NCI-H187 (cell line): ENCODE measurements around the gene TSEN34.
"Not testable (repeated sequence)": the region's sequence is repeated elsewhere in the genome, so short reads cannot be mapped to it uniquely, and the experiment has no call there.

Source experiments
- DNase-seq, 2 experiments: peaks; one replicate each; lab custom pipeline; 2025; lab: John Stamatoyannopoulos, UW

The TSEN34 gene

DNA sequence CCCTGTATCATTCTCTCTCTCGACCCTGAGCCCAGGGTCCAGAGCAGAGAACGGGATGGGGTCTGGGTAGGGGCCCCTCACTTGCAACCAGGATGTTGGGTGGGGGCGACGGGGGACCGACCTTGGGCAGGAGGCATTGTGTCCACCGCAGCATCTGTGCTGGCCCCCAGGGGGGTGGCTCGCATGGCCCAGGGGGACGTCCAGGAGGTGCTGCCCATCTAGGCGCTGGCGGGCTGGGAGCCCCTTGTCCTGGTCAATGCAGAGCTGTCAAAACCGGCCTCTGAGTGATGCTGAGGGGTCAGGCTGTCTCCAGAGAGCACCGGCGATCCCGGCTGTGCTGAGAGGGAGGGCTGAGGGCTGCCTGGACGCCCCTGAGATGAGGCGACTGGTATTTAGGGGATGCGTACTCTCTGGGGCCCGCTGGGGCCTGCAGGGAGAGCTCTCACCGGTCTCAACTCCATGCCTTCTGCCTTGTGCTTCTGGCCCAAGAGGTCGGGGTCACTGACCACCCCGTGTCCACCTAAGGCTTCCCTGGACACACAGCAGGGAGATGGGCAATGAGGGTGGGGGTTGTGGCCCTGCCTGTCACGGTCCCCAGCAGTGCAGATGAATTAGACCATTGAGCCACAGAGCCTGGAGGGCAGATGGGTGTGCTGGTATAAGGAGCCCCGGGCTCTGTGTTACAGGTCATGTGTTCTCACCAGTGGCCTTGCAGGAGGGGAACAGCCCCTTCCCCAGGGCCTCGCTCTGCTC lies 18.1 kb downstream of the TSEN34 start:
- DNase-seq: no peak

DNA sequence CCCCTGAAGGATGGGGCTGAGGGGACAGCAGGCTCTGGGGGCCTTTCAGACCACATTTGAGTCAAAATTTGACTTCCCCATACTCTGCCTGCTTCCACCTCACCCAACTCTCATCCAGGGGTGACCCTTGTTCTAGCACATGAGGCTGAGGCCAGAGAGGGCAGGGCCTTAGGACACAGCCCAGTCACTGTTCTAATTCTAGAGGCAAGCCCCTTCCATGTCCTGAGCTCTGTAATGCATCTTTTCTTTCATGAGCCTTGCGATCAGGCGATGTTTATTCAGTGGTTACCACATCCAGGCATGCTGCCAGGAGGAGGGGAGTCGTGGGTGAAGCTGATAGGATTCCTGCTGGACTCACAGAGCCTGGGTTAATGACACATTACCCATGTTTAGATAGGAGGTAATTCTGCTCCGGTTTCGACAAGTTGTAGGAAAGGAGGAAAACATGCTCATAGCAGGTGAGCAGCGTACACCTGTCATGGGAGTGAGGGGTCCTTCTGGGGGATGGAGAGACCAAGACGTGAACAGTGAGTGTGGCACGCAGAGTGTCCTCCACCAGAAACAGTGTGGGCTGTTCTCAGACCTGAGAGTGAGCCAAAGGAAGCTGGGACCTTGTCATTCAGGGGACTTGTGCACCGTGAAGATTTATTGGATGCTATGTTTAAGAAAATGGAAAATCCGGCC lies 18.8 kb downstream of the TSEN34 start:
- DNase-seq: peak; percentile 68 to 85

DNA sequence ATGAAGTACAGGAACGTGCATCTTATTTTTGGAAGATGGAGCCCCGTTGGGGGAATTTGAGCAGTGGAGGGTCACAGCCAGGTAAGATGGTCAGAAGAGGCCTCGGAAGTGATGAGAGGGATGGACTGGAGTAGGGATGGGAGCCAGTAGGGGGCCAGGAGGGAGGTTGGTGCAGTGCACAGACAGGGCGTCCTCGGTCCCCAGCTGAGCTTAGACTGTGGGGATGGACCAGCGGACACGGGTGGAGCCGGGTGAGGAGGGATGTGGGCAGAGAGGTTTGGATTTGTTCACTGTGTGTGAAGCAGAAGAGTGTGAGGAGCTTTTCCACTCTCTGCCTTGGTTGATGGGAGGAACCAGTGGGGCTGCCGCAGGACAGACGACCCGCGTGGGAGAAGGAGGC lies 20.1 kb downstream of the TSEN34 start:
- DNase-seq: no peak

DNA sequence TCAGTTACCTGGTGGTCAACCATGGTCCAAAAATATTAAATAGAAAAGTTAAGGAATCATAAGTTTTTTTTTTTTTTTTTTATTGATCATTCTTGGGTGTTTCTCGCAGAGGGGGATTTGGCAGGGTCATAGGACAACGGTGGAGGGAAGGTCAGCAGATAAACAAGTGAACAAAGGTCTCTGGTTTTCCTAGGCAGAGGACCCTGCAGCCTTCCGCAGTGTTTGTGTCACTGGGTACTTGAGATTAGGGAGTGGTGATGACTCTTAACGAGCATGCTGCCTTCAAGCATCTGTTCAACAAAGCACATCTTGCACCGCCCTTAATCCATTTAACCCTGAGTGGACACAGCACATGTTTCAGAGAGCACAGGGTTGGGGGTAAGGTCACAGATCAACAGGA lies 23.1 kb downstream of the TSEN34 start:
- not testable (repeated sequence) for DNase-seq

DNA sequence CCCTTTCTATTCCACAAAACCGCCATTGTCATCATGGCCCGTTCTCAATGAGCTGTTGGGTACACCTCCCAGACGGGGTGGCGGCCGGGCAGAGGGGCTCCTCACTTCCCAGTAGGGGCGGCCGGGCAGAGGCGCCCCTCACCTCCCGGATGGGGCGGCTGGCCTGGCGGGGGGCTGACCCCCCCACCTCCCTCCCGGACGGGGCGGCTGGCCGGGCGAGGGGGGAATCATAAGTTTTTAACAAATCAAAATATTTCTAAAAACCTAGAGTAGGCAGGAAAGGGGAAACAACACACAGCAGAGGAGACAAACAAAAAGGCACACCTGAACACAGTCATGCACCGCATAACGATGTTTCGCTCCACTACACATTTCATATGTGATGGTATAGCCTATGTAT lies 23.6 kb downstream of the TSEN34 start:
- DNase-seq: not testable (repeated sequence)

DNA sequence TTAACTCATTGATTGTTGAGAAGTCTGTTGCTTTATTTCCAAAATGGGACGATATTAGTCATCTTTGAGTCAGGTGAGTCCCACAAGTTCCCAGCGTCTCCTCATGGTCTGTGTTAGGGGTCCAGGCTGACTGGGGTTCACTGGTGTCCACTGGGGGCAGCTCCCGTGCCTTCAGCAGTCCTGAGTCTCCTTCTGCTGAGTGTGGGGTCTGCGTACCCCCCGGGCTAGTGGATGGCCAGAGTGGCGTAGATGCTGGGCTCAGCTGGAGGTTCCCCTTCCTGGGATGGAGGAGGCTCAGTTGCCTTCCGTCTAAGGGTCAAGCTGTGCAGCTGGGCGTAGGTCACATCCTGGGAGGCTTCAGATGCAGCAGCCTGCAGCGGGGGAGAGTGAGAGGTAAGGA lies 25.8 kb downstream of the TSEN34 start:
- no peak for DNase-seq

DNA sequence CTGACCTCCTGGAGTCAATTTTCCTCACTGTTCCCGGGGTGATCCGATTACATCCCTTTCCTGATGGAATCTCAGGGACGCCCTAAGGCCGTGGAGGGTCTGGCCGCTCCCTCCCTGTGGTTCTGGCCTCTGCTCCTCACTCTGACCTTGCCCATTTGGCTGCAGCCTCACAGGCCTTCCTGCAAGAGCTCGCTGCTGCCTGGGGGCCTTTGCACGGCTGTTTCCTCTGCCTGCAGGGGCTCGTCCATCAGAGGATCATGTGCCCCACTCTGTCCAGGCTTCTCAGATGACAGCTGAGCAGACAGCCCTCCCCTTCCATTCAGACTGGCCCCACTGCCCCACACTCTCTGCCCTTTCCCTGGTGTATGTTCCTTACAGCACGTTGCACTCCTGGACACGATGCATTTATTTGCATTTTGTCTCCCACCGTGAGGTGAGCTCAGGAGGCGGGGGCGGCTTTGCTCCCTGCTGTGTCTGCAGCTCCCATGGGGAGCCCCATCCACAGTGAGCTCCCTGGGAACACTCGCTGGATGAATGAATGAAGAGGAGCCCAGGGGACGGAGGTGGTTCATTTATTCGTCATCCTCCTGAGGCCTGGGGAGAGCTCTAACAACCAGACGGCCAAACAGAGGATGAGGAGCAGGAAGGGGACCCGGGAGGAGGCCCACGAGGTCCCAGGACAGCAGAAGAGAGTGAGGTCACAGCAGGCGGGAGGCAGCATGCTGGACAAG lies 26.6 kb downstream of the TSEN34 start:
- not testable (repeated sequence) for DNase-seq

DNA sequence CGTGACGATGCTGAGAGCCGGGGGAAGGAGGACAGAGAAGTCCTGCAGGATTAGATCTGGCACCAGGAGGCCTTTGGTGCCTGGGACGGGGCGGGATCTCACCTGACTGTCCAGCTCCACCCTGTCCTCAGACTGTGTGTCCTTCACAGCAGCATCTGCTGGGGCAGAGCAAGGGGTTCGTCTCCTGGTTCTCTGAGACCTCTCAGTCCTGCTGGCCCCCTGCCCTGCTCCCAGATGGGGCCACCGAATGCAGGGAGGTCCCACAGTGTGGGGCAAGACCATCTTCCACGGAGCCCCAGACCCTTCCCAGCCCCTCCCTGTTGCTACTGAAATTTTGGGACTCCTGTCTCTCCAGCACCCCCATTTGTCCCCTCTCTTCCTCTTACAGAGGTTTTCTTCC lies 27.2 kb downstream of the TSEN34 start:
- no peak for DNase-seq

DNA sequence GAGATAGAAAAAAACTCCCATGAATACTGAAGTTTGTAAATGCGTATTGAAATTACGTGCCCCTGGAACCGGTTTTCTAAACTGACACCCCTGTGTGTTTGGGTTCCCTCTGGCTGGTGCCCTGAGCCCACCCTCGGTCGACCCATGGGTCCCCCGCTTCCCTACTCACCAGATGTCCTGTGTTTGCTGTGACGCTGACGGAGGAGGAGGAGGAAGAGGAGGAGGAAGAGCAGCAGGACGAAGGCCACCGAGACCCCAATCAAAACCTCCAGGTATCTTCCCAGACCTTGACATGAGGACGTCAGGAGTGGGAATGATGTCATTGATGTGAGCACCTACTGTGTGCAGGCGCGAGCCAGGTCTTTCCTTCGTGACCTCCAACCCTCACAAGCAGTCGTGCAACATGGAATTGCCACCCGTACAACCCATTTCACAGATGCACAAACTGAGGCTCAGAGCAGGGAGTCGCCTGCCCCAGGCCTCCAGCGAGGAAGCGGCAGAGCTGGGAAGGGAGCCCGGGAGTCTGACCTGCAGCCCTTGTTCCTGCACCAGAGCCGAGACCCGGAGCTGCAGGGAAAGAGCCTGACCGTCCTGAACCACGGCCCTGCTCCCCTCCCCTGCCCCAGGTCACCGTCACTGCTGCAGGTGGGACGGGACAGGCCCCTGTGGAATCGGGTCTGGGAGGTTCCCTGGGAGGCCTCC lies 28.0 kb downstream of the TSEN34 start:
- DNase-seq: no peak

DNA sequence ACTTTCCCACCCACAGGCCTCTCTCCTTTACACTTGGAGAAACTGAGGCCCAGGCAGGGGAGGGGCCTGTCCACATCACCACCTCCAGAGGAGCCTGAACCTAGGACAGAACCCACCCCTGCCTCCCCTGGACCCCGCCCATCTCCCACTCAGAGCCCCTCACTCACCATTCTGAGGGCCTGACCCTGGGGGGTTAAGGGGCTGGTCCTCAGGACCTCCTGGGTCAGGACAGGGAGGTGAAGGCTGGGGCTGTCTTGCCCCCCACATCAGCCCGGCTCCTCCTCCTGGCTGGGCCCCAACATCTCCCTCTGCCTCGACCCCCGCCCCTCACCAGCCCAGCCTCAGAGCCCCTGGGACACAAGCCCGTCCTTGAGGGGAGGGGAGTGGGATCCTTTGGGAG lies 28.6 kb downstream of the TSEN34 start:
- DNase-seq: not testable (repeated sequence)

DNA sequence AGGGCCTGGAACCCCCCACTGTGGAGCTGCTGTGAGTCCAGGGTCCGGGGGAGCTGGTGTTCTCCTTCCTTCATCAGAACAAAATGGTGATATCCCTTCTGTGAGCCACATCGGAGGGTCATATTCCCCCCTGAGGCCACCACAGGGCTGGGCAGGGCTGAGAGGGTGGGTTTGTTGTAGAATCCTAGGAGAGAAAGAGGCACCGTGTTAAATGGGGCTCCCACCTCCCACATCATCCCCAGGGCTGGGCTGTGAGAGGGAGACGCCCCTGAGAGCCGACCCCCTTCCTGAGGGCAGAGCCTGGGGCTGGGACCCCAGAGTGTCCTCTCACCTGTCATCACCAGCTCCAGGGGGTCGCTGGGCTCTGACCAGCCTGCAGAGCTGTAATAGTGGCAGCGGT lies 30.8 kb downstream of the TSEN34 start:
- not testable (repeated sequence) for DNase-seq

DNA sequence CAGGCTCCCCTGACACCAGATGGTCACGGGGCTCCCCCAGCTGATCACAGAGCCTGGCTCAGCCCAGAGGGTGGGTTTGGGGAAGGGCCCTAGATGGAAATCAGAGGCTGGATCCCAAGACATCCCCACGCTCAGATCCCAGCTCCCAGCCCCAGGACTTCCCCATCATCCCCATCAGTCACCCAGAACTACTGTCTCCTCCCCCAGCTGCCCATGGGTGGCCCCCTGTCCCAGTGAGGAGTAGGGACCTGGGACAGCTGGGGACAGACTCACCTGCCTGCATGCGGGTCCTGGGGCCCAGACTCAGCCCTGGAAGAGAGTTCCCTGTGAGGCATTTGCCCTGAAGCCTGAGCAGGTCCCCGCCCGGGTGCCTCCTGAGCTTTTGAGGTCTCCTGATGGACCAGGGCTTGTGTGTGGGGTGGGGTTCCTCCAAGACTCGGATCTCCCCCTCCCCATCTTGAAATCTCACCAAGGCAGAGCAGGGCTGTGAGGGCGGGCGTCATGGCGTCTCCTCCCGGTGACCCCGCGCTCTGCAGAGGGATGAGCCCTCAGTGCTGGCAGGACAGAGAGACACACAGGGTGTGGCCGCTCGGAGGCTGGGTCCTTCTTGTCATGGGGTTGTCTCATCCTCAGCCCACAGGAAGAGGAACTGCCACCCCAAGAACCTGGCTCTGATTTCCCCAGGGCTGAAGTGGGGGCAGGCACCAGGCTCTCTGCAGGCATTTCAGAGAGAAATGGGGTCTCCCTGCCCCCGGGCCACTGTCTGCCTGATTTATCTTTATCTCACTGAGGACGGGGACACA lies 31.6 kb downstream of the TSEN34 start, which contains the start of gene LILRB3:
LILRB3 (minus strand) TSS at position 534 of the 803 bp plus-strand sequence; CDS start at position 503, 31 bp downstream.
- DNase-seq: not testable (repeated sequence)

DNA sequence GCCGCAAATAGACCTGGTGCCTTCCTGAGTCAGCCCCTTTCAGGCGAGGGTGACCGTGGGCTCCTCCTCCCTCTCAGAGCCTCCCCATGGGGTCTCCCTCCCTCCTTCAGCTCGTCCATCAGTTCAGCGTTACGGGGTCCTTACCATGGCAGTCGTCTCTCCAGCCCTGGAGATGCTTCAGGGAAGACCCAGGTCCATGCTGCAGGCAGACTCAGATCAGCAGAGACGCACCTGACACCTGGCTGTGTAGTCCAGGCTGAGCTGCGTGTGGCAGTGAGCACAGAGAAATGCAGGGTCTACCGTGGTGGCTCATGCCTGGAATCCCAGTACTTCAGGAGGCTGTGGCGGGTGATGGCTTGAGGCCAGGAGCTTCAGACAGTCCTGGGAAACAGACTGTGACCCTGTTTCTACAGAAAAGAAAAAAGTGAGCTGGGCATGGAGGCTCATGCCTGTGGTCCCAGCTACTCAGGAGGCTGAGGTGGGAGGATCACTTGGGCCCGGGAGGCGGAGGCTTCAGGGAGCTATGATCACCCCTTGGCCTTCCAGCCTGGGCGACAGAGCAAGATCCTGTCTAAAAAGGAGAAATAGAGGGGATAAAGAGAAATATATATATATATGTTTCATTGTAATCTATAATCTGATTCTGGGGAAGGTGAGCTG lies 32.3 kb downstream of the TSEN34 start:
- DNase-seq: not testable (repeated sequence)

DNA sequence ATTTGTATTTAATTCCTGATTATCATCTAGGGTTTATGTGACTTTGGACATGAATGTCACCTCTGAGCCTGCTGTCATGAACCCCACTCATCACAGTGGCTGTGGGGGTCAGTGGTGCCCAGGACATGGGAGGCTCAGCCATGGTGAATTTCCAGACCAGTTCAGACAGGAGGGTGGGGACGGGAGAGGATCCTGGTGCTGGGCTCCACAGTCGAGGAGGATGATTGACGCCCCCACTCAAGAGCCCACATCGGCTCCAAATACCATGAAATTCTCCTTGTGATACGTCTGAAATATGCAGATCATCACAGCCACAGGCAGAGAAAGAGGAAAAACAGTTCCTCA lies 32.8 kb downstream of the TSEN34 start:
- not testable (repeated sequence) for DNase-seq

DNA sequence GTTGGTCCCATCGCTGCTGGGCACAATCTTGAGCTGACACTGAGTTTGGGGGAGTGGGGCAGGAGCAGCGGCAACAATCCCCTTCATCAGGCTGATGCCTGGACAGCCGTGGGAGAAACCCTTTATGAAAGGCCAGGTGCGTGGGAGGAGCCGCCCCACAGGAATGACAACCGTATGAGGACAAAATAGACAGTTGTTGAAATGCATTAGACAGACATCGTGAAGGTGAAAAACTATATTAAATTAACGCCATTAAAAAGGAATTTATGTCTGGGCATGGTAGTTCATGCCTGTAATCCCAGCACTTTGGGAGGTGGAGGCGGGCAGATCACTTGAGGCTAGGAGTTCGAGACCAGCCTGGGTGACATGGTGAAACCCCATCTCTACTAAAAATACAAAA lies 33.5 kb downstream of the TSEN34 start:
- DNase-seq: not testable (repeated sequence)

DNA sequence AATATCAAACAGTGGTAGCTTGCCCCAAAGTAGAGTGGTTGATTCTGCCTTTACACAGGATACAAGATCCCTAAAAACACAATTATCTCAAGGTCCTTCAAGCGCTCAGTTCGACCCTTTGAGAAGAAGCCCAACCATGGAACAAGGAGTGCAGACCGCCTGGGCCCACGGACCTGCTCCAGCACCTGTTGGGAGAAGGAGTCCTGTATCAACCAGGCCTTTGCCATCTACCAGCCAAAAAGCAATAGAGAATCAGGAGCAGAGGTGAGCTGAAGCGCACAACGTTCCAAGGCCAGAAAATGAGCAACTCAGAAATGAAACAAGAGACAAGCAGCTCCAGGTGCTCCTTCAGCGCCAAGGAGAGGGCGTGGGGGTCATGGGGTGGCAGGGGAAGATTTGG lies 38.0 kb downstream of the TSEN34 start:
- no peak for DNase-seq

DNA sequence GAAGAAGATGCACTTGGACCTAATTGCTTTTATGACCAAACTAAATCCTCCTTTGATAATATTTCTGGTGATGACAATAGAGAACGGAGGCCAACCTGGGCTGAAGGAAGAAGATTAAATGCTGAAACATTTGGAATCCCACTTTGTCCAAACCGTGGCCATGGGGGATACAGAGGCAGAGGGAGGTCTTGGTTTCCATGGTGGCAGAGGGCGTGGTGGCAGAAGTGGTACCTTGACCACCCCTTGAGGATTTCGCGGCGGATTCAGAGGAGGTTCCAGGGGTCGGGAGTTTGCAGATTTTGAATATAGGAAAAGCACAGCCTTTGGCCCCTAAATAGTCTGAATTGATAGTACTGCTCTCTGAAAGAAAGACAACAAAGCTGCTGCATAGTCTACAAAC lies 38.9 kb downstream of the TSEN34 start:
- DNase-seq: no peak

DNA sequence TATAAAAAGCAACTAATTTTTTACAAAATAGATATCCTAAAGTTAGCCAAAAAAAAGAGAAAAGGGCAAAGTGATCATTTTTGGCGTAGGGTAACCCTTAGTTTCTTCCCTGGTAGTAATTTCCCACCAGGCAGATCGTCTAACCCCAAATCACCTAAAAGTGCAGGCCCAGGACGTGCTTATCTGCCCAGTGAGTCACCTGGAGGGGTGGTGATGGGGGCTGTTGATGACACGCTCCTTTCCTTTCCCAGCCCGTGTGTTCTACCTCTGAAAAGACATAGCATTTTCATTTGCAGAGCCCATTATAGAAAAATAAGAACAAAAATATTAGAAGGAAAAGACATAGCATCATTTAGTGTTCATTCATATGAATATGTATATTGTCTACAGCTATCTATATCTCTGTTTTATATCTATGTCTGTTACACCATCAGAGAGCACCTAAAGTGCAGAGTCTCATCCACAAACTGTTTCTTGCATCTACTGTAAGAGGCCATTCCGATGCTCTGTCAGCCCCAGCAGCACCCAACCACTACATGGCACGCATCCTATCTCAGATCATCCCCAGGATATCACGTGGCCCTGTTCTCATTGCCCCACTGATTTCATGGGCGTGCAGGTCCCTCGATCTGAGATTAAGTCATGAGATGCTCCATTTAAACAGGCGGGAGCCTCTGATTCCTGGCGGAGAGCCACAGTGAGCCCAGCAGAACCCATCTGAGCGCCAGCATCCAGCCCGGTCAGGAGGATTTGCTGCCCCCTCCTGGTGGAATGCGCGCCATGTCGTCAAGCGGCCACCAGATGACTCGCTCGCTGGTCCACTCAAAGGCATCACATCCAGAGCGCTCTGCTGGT lies 40.2 kb downstream of the TSEN34 start:
- peak; percentile 85 to 86 for DNase-seq

DNA sequence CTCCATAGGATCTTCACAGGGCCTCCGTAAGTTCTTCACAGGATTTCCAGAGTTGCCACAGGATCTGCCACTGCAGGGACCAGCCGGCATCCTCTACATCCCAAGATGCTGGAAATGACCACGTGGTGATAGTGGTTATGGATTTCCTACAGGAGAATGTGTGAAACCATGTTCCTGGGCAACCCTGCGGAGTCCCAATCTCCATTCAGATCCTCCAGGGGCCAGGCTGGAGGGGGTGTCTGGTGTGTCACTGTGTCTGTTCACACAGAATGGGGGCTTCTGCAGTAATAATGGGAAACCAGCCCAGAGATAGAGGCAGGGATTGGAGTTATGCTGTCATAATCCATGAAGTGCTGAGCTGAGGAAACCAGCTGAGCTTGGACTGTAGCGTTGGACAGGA lies 42.8 kb downstream of the TSEN34 start:
- no peak for DNase-seq
